ENCODE results near the gene VPS37D.
"Not testable (repeated sequence)": the region's sequence is repeated elsewhere in the genome, so short reads cannot be mapped to it uniquely, and the experiment has no call there.

VPS37D gene, protein sequence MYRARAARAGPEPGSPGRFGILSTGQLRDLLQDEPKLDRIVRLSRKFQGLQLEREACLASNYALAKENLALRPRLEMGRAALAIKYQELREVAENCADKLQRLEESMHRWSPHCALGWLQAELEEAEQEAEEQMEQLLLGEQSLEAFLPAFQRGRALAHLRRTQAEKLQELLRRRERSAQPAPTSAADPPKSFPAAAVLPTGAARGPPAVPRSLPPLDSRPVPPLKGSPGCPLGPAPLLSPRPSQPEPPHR

DNA sequence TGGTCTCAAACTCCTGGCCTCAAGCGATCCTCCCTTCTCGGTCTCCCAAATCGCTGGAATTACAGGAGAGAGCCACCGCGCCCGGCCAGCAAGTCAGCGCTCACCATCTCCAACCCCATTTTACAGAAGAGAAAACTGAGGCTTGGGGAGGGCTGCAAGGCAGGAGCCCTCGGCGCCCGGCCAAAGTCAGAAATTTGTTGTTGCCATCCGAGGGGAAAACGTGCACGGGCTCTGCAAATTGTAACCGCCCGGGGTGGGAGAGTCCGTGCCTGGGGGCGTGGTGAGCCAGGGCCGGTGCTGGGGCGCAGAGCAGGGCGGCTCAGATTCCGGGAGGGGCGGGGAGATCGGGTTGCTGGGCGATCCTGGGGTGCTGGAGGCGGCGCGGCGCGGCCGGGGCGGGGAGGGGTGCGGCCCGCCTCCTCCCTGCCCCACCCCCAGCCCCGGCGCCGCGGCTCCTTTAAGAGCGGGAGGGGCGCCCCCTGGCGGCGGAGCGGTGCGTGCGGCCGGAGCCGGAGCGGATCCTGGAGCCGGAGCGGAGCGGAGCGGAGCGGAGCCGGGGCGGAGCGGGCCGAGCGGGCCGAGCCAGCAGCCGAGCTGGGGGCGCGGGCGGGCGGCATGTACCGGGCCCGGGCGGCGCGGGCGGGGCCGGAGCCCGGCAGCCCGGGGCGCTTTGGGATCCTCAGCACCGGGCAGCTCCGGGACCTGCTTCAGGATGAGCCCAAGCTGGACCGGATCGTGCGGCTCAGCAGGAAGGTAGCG lies at the start of gene VPS37D:
Gene VPS37D, plus strand, starts transcription at position 488 of the 759 bp plus-strand sequence. Its CDS starts 128 bp downstream, at position 616.
- DNase-seq: peak; percentile 94

DNA sequence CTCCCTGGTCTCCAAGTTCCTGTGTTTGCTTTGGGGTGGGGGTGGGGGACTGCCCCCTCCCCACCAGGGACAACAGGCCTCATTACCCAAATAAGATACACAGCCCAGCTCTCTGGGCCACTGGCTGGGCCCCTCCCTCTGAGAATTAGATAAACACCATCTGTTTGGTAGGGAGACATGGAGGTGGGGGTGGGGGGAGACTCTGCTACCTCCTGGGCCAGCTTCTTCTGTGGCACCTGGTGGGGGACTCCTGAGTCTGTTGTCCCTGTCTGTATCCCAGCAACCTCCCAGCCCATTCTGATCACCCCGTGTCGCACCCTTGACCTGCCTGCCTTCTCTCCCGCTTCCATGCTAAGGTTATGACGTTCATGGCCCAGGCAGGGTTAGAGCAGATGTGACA lies 49.1 kb upstream of the VPS37D start:
- DNase-seq: no peak

DNA sequence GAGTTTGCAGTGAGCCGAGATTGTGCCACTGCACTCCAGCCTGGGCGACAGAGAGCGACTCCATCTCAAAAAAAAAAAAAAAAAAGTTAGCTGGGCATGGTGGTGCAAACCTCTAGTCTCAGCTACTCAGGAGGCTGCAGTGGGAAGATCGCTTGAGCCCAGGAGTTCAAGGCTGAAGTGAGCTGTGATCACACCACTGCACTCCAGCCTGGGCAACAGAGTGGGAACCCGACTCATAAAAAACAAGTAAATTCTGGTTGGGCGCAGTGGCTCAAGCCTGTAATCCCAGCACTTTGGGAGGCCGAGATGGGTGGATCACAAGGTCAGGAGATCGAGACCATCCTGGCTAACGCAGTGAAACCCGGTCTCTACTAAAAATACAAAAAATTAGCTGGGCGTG lies 48.2 kb upstream of the VPS37D start:
- not testable (repeated sequence) for DNase-seq

DNA sequence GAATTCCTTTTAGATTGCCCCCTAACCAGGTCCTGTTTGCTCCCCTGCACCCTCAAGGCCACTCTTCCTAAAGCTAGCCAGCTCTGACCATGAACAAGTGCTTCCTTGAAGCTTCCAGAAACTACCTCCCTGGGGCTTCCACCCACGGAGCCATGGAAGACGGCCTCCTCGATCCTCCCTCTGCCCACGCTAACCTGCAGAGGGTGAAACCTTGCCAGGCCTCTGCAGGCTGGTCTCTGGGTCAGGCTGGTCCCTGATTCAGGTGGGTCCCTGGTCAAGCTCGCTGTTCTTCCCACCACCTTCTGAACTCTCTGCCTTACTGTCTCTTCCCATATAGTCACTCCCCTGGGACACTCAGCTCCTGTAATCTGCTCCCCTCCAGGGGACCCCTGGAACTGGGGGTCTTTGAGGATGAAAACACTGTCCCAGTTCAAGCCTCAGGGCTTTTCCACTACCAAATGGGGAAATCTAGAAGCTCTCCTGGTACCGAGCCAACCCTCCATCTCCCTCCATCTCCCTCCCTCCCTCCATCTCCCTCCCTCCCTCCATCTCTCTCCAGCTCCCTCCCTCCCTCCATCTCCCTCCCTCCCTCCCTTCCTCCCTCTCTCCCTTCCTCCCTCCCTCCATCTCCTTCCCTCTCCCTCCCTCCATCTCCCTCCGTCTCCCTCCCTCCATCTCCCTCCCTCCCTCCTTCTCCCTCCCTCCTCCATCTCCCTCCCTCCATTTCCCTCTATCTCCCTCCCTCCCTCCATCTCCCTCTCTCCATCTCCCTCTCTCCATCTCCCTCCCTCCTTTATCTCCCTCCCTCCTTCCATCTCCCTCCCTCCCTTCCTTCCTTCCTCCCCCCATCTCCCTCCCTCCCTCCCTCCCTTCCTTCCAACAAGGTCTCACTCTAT lies 46.2 kb upstream of the VPS37D start:
- peak; percentile 29 for DNase-seq

DNA sequence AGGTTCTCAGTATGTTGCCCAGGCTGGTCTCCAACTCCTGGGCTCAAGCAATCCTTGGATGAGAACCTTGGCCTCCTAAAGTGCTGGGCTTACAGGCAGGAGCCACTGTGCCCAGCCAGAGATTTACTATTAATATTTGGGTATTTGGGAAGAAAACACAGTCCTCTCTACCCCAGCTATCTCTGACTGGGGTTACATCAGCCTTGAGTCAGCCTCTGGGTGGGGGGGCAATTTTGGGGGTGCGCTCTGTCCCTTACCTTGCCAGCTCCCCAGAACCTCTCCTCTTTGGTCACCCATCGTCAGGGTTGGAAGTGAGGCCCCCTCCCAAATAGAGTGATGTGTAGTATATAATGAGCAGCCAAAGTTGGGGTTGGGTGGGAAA lies 45.1 kb upstream of the VPS37D start:
- peak; percentile 64 for DNase-seq

DNA sequence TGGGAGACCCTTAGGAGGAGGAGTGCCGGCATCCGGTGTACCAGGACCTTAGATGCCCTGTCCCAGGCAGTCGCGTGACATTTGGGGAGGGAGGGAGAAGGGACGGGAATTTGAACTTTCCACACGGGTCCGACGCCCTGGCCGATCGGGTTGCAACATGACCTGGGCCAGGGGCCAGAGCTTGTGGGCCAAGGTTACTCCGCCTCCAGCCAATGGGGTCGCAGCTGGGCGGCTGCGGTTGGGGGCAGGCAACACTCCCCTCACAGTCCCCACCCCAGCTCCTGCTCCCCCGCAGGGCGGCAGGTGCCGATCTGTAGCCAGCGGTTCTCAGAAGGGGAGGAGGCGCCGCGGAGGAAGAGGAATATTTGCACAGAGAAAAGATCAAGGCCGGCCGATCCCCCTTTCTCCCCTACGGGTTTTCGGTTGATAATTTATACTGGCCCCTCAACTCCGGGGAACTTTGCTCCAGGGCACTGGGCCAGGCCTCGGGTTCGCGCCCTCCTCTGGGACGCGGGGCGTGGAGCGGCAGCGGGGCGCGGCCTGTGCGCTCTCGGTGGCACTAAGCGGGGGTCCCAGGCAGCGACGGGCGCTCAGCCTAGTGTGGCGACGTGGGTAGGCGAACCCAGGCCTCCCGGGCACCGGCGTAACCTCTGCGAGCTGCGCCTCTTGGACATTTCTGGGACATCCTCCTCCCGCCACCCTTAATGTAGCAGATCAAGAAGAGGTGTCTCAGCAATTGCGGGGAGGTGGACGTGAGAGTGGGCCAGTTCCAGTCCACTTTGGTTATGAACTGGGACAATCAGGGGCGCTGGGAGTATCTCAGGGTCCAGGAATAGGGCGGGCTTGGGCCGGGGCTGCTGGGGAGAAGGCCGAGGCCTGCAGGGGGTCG lies 44.5 kb upstream of the VPS37D start:
- DNase-seq: peak; percentile 95

DNA sequence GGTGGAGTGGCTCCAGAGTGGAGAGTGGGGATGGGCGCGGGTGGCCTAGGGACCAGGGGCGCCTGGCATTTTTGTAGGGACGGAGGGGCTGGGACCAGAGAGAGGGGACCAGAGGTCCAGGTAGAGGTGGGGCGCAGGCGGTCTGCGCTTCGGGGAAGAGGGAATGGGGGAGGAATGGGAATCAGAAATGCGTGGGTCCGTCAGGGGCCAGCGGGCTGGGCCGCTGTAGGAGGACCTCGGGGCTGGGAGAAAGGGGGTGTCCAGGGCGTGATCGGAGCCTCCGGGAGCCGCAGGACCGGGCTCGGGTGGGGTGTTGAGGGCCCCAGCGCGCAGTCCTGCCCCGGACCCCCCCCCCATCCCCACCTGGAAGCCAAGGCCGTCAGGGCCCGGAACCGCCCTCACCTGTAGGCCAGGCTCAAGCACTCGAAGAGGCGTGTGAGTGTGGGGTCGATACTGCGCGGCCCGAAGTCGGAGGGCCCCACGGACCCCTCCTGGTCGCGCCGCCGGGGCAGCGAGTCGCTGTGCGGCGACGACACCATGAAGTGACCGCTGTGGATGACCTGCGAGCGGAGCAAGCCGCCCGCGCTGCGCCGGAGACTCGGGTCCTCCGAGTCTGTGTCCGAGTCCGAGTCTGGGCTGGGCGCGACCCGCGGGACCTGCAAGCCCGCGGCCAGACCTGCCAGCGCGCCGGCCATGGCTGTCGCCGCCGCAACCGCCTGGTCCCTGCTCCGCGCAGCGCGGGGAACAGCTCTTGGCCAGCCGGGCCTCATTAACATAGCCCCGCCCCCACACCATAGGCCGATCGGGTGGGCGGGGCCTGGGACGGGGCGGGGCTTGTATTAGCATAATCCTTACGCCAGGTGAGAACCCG lies 43.6 kb upstream of the VPS37D start, which contains the start of gene MLXIPL:
Gene MLXIPL, minus strand, starts transcription at position 725 of the 871 bp plus-strand sequence. Its CDS starts 30 bp downstream, at position 695.
- DNase-seq: peak; percentile 28

DNA sequence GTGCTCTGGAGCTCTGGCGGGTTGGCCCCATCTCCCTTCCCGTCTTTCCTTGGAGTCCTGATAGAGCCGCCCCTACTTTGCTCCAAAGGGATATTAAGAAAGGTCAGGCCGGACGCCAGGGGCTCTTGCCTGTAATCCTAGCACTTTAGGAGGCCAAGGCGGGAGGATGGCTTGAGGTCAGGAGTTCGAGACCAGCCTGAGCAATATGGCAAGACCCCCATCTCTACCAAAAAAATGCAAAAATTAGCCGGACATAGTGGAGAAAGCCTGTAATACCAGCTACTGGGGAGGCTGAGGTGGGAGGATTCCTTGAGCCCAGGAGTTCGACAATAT lies 43.0 kb upstream of the VPS37D start:
- no peak for DNase-seq

DNA sequence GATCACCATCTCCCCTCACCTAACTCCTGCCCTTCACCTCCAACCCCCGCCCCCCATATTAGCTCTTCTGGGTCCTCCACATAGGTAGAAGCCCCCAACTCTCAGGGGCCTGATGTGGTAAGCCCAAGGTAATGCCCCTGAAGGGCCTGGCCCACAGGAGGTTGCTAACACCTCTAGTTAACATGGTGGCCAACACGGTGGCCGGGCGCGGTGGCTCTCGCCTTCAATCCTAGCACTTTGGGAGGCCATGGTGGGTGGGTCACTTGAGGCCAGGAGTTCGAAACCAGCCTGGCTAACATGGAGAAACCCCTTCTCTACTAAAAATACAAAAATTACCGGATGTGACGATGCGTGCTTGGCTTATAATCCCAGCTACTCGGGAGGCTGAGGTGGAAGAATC lies 42.4 kb upstream of the VPS37D start:
- DNase-seq: no peak

DNA sequence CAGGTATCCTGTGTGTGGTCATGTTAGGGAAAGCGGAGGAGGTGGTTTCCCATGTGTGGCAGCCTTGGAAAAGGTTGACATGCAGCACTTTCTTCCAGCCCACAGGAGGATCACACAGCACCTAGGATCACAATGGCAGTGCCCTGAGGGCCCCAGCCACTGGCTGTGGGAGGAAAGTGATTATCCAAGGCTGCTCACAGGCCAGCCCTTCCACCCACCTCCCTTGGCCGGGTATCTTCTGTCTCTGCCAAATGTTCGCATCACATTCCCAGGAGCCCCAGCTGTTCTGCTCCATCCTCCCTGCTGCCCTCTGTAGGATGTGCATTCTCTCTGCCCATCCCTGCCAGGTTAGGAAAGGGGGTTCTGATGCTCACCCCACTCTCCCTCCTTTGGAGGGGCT lies 40.8 kb upstream of the VPS37D start:
- no peak for DNase-seq

DNA sequence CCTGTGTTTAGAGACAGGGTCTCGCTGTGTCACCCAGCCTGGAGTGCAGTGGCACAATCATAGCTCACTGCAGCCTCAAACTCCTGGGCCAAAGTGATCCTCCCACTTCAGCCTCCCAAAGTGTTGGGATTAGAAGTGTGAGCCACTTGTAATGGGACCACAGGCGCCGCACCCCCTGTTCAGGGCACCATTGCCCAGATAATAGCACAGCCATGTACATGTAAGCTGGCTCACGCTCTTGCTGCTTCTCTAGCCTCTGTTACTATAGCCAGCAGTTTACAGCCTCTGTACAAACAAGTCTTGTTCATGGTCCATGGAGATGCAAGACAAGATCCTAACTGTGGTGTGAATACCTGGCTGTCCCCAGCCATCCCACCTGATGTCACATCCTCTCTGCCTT lies 39.1 kb upstream of the VPS37D start:
- no peak for DNase-seq

DNA sequence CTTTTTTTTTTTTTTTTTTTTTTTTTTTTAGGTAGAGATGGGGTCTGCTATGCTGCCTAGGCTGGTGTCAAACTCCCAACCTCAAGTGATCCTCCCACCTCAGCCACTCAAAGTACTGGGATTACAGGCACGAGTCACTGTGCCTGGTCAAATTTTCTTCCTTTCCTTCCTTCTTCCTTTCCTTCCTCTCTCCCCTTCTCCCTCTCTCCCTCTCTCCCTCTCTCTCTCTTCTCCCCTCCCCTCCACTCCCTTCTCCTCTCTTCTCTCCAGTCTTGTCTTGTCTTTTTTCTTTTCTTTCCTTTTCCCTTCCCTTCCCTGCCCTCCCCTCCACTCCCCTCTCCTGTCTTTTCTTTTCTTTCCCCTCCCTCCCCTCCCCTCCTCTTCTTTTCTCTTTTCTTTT lies 36.1 kb upstream of the VPS37D start:
- no peak for DNase-seq

DNA sequence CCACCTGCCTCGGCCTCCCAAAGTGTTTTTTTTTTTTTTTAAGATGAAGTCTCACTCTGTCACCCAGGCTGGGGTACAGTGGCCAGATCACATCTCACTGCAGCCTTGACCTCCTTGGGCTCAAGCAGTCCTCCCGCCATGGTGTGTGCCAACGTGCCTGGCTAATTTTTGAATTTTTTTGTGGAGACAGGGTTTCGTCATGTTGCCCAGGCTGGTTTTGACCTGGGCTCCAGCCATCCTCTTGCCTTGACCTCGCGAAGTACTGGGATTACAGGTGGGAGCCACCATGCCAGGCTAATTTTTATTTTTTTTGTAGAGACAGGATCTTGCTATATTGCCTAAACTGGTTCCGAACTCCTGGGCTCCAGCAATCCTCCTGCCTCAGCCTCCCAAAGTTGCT lies 34.3 kb upstream of the VPS37D start:
- DNase-seq: no peak

DNA sequence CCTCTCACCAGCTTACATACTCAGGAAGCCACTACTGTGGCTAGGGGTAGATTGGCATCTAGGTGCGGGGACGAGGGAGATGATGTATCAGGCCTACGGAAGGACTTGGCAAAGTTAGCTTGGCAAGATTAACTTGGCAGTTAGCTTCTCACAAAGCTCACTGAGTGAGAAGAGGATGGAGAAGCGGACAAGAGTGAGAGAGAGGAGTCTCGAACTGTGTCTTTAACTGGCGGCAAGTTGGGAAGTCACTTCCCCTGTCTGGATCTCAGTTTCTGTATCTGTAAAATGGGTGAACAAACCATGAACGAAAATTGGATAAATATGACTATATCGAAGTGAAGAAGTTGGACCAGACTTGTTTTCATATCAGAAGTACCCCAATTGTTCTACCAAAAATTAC lies 33.8 kb upstream of the VPS37D start:
- no peak for DNase-seq

DNA sequence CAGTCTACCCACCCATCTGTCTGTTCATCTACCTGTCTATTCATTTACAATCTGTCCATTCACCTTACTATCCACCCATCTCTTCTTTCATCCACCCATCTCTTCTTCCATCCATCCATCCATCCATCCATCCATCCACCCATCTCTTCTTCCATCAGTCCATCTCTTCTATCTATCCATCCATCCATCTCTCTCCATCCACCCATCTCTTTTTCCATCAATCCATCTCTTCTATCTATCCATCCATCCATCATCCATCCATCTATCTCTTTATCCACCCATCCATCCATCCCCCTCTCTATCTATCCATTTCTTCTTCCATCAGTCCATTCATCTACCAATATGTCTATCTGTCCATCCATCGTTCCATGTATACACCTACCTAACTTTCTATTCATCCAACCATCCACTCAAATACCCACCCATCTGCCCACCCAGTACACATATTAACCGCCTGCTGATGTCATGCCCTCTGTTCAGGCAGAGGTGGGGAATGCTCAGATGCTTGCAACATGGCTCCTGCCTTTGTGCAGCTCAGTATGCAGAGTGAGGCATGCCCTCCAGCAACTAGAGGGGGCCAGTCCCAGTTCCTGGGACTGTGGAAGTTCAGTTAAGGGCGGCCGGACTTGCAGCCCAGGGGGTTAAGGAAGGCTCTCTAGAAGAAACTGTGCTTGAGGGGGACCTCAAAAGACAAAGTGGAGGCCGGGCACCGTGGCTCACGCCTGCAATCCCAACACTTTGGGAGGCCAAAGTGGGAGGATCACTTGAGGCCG lies 32.0 kb upstream of the VPS37D start:
- DNase-seq: no peak

DNA sequence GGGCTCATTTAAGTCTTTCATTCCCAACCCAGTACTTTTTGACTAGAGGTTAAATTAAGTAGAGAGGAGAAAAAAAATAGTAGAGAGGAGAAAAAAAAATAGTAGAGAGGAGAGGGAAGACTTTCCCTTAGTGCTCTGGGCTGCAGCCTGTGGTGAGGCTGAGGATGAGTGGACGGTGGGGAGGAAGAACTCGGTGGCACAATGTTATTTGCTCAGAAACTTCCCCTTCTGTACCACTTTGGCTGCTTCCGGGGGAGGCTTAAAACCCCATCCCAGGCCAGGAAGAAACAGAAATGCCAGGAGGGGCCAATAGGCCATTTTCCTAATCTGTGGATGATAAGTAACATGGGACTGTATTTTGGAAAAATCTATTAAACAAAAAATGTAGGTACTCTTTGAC lies 28.7 kb upstream of the VPS37D start:
- DNase-seq: no peak

DNA sequence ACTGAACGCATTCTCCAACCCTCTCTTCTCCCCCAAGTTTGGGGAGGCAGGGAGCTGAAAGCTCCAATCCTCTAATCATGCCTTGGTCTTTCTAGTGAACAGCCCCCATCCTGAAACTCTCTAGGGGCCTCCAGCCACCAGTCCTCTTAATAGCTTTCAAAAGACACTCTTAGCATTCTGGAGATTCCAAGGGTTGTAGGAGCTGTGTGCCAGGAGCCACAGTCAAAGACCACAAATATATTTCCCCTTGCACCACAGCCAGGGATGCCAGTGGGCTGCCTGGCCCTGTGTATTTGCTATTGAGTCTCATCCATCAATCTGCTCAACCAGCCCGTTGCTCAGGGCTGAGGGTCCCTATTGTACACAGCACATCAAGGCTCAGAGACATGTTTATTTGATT lies 24.8 kb upstream of the VPS37D start:
- no peak for DNase-seq

DNA sequence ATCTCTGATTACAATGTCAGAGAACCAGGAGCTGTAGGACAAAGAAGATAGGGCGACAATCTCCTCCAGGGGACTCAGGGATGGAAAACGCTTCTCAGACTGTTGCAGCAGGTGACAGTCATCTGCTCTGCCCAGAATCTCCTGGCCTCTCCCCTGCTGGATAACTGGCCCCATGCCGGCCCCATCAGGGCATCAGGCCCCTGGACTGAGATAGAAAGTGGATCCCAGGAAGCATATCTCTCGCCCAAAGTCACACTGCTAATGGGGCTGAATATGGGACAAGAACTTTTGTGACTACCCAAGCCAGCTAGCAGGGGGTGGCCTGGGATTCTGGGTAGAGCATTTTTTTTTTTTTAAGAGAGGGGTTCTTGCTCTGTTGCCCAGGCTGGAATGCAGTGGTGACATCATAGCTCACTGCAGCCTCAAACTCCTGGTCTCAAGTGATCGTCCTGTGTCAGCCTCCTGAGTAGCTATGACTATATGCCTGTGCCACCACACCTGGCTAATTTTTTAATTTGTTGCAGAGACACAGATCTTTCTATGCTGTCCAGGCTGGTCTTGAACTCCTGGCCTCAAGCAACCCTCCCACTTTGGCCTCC lies 22.8 kb upstream of the VPS37D start:
- no peak for DNase-seq

DNA sequence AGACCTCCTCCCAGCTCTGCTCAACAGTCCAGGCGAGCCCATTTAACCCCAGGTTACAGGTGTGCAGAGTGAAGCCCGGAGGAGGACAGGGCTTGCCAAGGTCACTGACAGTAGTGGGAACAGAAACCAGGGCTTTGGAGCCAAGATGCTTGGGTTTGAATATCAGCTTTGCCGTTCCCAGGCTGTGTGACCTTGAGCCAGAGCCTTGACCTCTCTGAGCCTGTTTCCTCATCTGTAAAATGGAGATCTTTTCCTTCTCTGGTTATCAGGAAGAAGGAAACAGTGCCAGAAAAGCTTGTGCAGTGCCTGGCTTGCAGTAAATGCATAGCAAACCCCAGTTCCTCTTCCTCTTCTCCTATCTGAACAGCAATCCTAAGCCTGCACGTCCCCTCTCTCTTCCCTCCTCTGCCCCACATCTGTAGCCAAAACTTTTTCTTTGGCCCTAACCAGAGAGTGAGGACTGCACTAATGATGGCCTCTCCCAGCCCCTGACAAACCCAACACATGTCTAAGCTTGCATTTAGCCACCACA lies 21.9 kb upstream of the VPS37D start:
- peak; percentile 46 for DNase-seq
